CD4-positive, alpha-beta T cell treated with Interleukin-21 for 1 hour (primary cell): ENCODE data around the gene CDH11.

ENCODE experiments used
- DNase-seq: peaks from one replicate; pipeline ENCODE4 v3.0.0-alpha.2; 2020

The CDH11 gene

GRCh38 chr16:65116216-65116615, 5.6 kb downstream of the CDH11 start:
- DNase-seq, result no peak

- DNase-seq, result no peak
Observed at GRCh38 chr16:65114527-65114926, 7.3 kb downstream of the CDH11 start.

GRCh38 chr16:65113441-65113840, 8.4 kb downstream of the CDH11 start:
- no peak for DNase-seq

- DNase-seq, result no peak
Observed at GRCh38 chr16:65111306-65111705, 10.6 kb downstream of the CDH11 start.

- DNase-seq, result no peak
Observed at GRCh38 chr16:65106757-65107156, 15.1 kb downstream of the CDH11 start.

- no peak for DNase-seq
Observed at GRCh38 chr16:65105171-65105570, 16.7 kb downstream of the CDH11 start.

- DNase-seq, result no peak
Observed at GRCh38 chr16:65104471-65104870, 17.4 kb downstream of the CDH11 start.

GRCh38 chr16:65102326-65102725, 19.5 kb downstream of the CDH11 start:
- no peak for DNase-seq

- DNase-seq, result no peak
Observed at GRCh38 chr16:65101009-65101408, 20.9 kb downstream of the CDH11 start.

- DNase-seq, result no peak
Observed at GRCh38 chr16:65099607-65100006, 22.3 kb downstream of the CDH11 start.

- no peak for DNase-seq
Observed at GRCh38 chr16:65098916-65099315, 22.9 kb downstream of the CDH11 start.

GRCh38 chr16:65097296-65097695, 24.6 kb downstream of the CDH11 start:
- no peak for DNase-seq

- DNase-seq, result no peak
Observed at GRCh38 chr16:65095906-65096305, 26.0 kb downstream of the CDH11 start.

- DNase-seq, result no peak
Observed at GRCh38 chr16:65095090-65095728, 26.7 kb downstream of the CDH11 start.

GRCh38 chr16:65094009-65094408, 27.9 kb downstream of the CDH11 start:
- DNase-seq, result no peak

- no peak for DNase-seq
Observed at GRCh38 chr16:65083164-65083857, 38.6 kb downstream of the CDH11 start.

GRCh38 chr16:65079549-65079948, 42.3 kb downstream of the CDH11 start:
- no peak for DNase-seq

GRCh38 chr16:65077181-65077580, 44.7 kb downstream of the CDH11 start:
- DNase-seq, result no peak

- DNase-seq, result no peak
Observed at GRCh38 chr16:65075877-65076276, 46.0 kb downstream of the CDH11 start.

- no peak for DNase-seq
Observed at GRCh38 chr16:65071433-65072311, 50.2 kb downstream of the CDH11 start.

- no peak for DNase-seq
Observed at GRCh38 chr16:65070831-65071432, 50.9 kb downstream of the CDH11 start.

- no peak for DNase-seq
Observed at GRCh38 chr16:65069766-65070165, 52.1 kb downstream of the CDH11 start.

GRCh38 chr16:65069065-65069464, 52.8 kb downstream of the CDH11 start:
- no peak for DNase-seq
